Endodermal cell (in vitro differentiated cells): Measurements from ENCODE around the gene KRTDAP. TPM values are rescaled to one million over a fixed set of nuclear protein-coding genes. Genes with fewer than 3 reads are reported as not detected.

Experiments used
- DNase-seq: peaks from one replicate; pipeline ENCODE4 v3.0.0-alpha.2; 2017
- H3K27ac ChIP-seq: 2 replicates; pipeline ENCODE4 v1.5.1; 2013; ENCODE audit warnings: mild to moderate bottlenecking, low read depth, low read length, moderate library complexity
- H3K27me3 ChIP-seq: 2 replicates; pipeline ENCODE4 v1.6.1; 2013; ENCODE audit warnings: mild to moderate bottlenecking, low read length, moderate library complexity; ENCODE audit not compliant: insufficient read depth, control insufficient read depth, poor library complexity, severe bottlenecking
- H3K36me3 ChIP-seq: 2 replicates; pipeline ENCODE4 v1.7.0; 2013; ENCODE audit warnings: mild to moderate bottlenecking, low read length, moderate library complexity; ENCODE audit not compliant: control insufficient read depth, insufficient read depth
- H3K4me1 ChIP-seq: one replicate; pipeline ENCODE4 v1.7.0; 2013; ENCODE audit warnings: low read length; ENCODE audit not compliant: control insufficient read depth, insufficient read depth
- H3K4me3 ChIP-seq: 2 replicates; pipeline ENCODE4 v1.5.1; 2013; ENCODE audit warnings: mild to moderate bottlenecking, low read length, moderate library complexity
- H3K9ac ChIP-seq: 2 replicates; pipeline ENCODE4 v1.6.1; 2013; ENCODE audit warnings: mild to moderate bottlenecking, low read length, moderate library complexity; ENCODE audit not compliant: poor library complexity, severe bottlenecking; ENCODE audit errors: extremely low read depth
- H3K9me3 ChIP-seq: 2 replicates; pipeline ENCODE4 v1.6.1; 2013; ENCODE audit warnings: mild to moderate bottlenecking, low read length, moderate library complexity; ENCODE audit not compliant: control insufficient read depth
- H3K27ac Mint-ChIP-seq: 2 replicates; pipeline ENCODE4 v1.8.0; 2020; ENCODE audit warnings: mixed read lengths
- H3K27me3 Mint-ChIP-seq: 2 replicates; pipeline ENCODE4 v1.8.0; 2021; ENCODE audit warnings: mild to moderate bottlenecking, mixed read lengths; ENCODE audit not compliant: insufficient read depth
- H3K36me3 Mint-ChIP-seq: 2 replicates; pipeline ENCODE4 v1.8.0; 2020; ENCODE audit warnings: low read depth, mixed read lengths
- H3K4me1 Mint-ChIP-seq: 2 replicates; pipeline ENCODE4 v1.8.0; 2020; ENCODE audit warnings: mixed read lengths
- H3K4me3 Mint-ChIP-seq: 2 replicates; pipeline ENCODE4 v1.8.0; 2020; ENCODE audit warnings: mild to moderate bottlenecking, moderate library complexity, mixed read lengths
- H3K9me3 Mint-ChIP-seq: 2 replicates; pipeline ENCODE4 v1.8.0; 2020; ENCODE audit warnings: mild to moderate bottlenecking, mixed read lengths
- CTCF ChIP-seq: fragments of 200-600 bp; sonication (generic); conservative IDR thresholded peaks from 2 replicates; pipeline ENCODE4 v1.5.0; 2021; ENCODE audit warnings: antibody characterized with exemption, mild to moderate bottlenecking
- WGBS, 2 experiments: methylation state at CpG; one replicate each; pipeline versions ENCODE4 v1.1.5 to v1.1.7; 2013; ENCODE audit warnings: missing lambda C conversion rate in 2 of 2, mixed read lengths in 1 of 2; ENCODE audit not compliant: insufficient coverage in 1 of 2, insufficient read length in 1 of 2; 5-methylcytosine and 5-hydroxymethylcytosine counted together
- total RNA-seq, 2 donors: library from RNA; stranded (reverse); fragmentation: NEBNext Ultra II Directional in 1 of 2; extraction: Animal tissue kit (Norgen Biotek cat#: 25700) in 1 of 2; gene quantifications; 2 replicates in 1 of 2; 3 replicates in 1 of 2; pipeline ENCODE4 v1.2.1, GENCODE V29; 2021

The KRTDAP gene
- total RNA-seq, 2 donors from 2014 or later = 3.4 to 4.2 TPM

DNA sequence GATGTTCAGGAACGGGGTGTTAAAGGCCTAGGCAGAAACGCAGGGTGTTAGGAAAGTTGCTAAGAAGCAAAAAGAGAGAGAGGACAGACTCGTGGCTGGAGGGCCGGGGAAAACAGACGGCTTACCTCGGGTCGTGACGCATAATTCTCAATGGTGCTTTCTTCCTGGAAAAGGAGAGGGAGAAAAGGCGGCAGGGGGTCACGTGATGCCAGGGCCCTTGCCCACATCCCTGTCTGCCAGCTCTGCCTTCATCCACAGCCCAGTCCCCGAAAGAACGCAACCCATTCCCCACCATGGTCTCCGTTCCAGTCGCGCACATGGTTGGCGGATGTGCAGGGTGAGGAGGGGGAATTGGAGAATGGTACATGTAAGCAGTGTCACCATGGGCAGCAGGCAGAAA is 1.6 kb downstream of the KRTDAP start:
- no peak overlapping the region for H3K27ac Mint-ChIP-seq
- no peaks in the 10 kb centered on the region for H3K36me3 Mint-ChIP-seq
- no peak overlapping the region for H3K4me3 Mint-ChIP-seq
- no peak overlapping the region for H3K4me3 ChIP-seq
- peaks cover 9% of the 10 kb centered on the region for H3K27me3 Mint-ChIP-seq
- H3K9ac ChIP-seq = no peak overlapping the region
- H3K4me1 Mint-ChIP-seq = peaks cover 40% of the 10 kb centered on the region
- H3K9me3 ChIP-seq = no peaks in the 10 kb centered on the region
- no peak for TF ChIP-seq CTCF
- DNase-seq = no peak
- H3K27ac ChIP-seq = no peak overlapping the region
- H3K4me1 ChIP-seq = peaks cover 13% of the 10 kb centered on the region
- H3K36me3 ChIP-seq = no peaks in the 10 kb centered on the region
- 88 to 100% methylated on average over 2 to 16 of the region's 16 CpGs for whole genome bisulfite sequencing, 2 experiments
- H3K9me3 Mint-ChIP-seq = no peaks in the 10 kb centered on the region
- no peaks in the 10 kb centered on the region for H3K27me3 ChIP-seq

DNA sequence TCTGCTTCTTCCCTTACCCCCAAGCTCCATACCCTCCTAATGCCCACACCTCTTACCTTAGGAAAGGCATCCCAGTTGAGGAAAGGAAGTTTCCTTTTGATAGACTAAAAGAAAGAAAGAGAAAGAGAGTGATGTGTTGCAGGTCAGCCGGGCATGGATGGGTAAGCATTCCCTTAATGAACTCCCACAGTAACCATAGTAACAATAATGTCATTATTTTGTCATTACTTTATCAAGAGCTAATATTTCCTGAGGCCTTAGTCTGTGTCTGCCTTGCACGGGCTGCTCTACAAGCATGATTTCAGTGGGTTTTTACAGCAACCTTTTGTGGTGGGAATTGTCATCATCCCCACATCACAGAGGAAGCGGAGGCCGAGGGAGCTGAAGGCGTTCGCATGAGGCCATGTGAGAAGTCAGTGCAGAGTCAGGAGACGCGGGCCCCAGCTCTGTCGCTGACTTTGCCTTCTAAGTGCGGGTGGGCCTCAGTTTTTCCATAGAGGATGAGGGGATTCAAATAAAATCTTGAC is 2.5 kb downstream of the KRTDAP start:
- Histone ChIP-seq H3K9me3 (no peaks in the 10 kb centered on the region), H3K9ac (no peak overlapping the region), H3K4me3 (no peak overlapping the region), H3K4me1 (peaks cover 13% of the 10 kb centered on the region), H3K27ac (no peak overlapping the region), H3K27me3 (no peaks in the 10 kb centered on the region), H3K36me3 (no peaks in the 10 kb centered on the region)
- 93 to 94% methylated on average over 6 to 10 of the region's 10 CpGs for WGBS, 2 experiments
- Mint-ChIP-seq H3K27ac (no peak overlapping the region), H3K27me3 (peaks cover 9% of the 10 kb centered on the region), H3K4me3 (no peak overlapping the region), H3K4me1 (peaks cover 40% of the 10 kb centered on the region), H3K9me3 (no peaks in the 10 kb centered on the region), H3K36me3 (no peaks in the 10 kb centered on the region)
- no peak for DNase-seq
- no peak for TF ChIP-seq CTCF

- Mint-ChIP-seq H3K36me3 (no peaks in the 10 kb centered on the region), H3K9me3 (no peaks in the 10 kb centered on the region), H3K27ac (peak overlapping the region; percentile 85), H3K4me1 (peaks cover 40% of the 10 kb centered on the region), H3K4me3 (no peak overlapping the region), H3K27me3 (peaks cover 6% of the 10 kb centered on the region)
- Histone ChIP-seq H3K4me3 (no peak overlapping the region), H3K4me1 (peaks cover 13% of the 10 kb centered on the region), H3K36me3 (no peaks in the 10 kb centered on the region), H3K27me3 (no peaks in the 10 kb centered on the region), H3K9ac (no peak overlapping the region), H3K9me3 (peaks cover 2% of the 10 kb centered on the region), H3K27ac (no peak overlapping the region)
- TF ChIP-seq CTCF = no peak
- WGBS, 2 experiments = 41 to 47% methylated on average over 2 to 3 of the region's 3 CpGs
- no peak for DNase-seq
Measured at GRCh38 chr19:35486268-35486708, 4.0 kb downstream of the KRTDAP start.
